GM23338 (cell line): ENCODE results near the gene RPL3. TPM values are rescaled to one million over a fixed set of nuclear protein-coding genes. Genes with fewer than 3 reads are reported as not detected.

Experiments used
- ATAC-seq: fragments of 200-7000 bp; cut with Tn5 transposase; 3 replicates; pipeline ENCODE4 v1.9.1; 2020
- DNase-seq: peaks from one replicate; pipeline ENCODE4 v3.0.0-alpha.2; 2015; ENCODE audit warnings: low spot score
- H2AFZ ChIP-seq: fragments of 200-600 bp; sonication (generic); 2 replicates; pipeline ENCODE4 v1.8.0; 2016; ENCODE audit warnings: antibody characterized with exemption, mild to moderate bottlenecking, moderate library complexity
- H3F3A ChIP-seq: fragments of 200-600 bp; sonication (generic); replicated peaks from 2 replicates; pipeline ENCODE4 v1.8.0; 2017; ENCODE audit warnings: antibody characterized with exemption, mixed run types, low read depth
- H3K27ac ChIP-seq: fragments of 200-600 bp; sonication (generic); 2 replicates; pipeline ENCODE4 v1.6.1; 2016; ENCODE audit warnings: low read depth
- H3K27me3 ChIP-seq: fragments of 200-600 bp; sonication (generic); 2 replicates; pipeline ENCODE4 v1.8.0; 2016; ENCODE audit warnings: mild to moderate bottlenecking, mixed run types, moderate library complexity; ENCODE audit not compliant: insufficient read depth
- H3K36me3 ChIP-seq: fragments of 200-600 bp; sonication (generic); 2 replicates; pipeline ENCODE4 v1.8.0; 2016; ENCODE audit warnings: mild to moderate bottlenecking; ENCODE audit not compliant: insufficient read depth
- H3K4me1 ChIP-seq: fragments of 200-600 bp; sonication (generic); 2 replicates; pipeline ENCODE4 v1.8.0; 2016; ENCODE audit warnings: mild to moderate bottlenecking, moderate library complexity; ENCODE audit not compliant: insufficient read depth
- H3K4me2 ChIP-seq: fragments of 200-600 bp; sonication (generic); 2 replicates; pipeline ENCODE4 v1.7.1; 2017; ENCODE audit warnings: mixed run types
- H3K4me3 ChIP-seq: fragments of 200-600 bp; sonication (generic); 2 replicates; pipeline ENCODE4 v1.6.1; 2016; ENCODE audit warnings: mixed run types
- H3K79me2 ChIP-seq: fragments of 200-600 bp; sonication (generic); replicated peaks from 2 replicates; pipeline ENCODE4 v1.8.0; 2017; ENCODE audit warnings: mild to moderate bottlenecking; ENCODE audit not compliant: insufficient read depth
- H3K9me2 ChIP-seq: fragments of 200-600 bp; sonication (generic); 2 replicates; pipeline ENCODE4 v1.8.0; 2017; ENCODE audit not compliant: insufficient read depth
- H4K20me1 ChIP-seq: fragments of 200-600 bp; sonication (generic); replicated peaks from 2 replicates; pipeline ENCODE4 v1.8.0; 2017; ENCODE audit warnings: mild to moderate bottlenecking; ENCODE audit not compliant: insufficient read depth
- H3K27ac Mint-ChIP-seq: 2 replicates; pipeline ENCODE4 v1.8.0; 2020; ENCODE audit warnings: inconsistent platforms, mild to moderate bottlenecking, moderate library complexity, mixed read lengths
- H3K27me3 Mint-ChIP-seq: 3 replicates; pipeline ENCODE4 v1.8.0; 2022; ENCODE audit warnings: low read depth, mild to moderate bottlenecking, moderate library complexity, mixed read lengths, inconsistent platforms; ENCODE audit not compliant: insufficient read depth, poor library complexity
- H3K36me3 Mint-ChIP-seq: 3 replicates; pipeline ENCODE4 v1.8.0; 2021; ENCODE audit warnings: low read depth, mild to moderate bottlenecking, inconsistent platforms, moderate library complexity, mixed read lengths
- H3K4me1 Mint-ChIP-seq: 3 replicates; pipeline ENCODE4 v1.8.0; 2020; ENCODE audit warnings: mild to moderate bottlenecking, inconsistent platforms, mixed read lengths
- H3K4me3 Mint-ChIP-seq: 3 replicates; pipeline ENCODE4 v1.8.0; 2021; ENCODE audit warnings: moderate library complexity, mild to moderate bottlenecking, inconsistent platforms, mixed read lengths
- H3K9me3 Mint-ChIP-seq: 3 replicates; pipeline ENCODE4 v1.8.0; 2020; ENCODE audit warnings: moderate library complexity, mild to moderate bottlenecking, inconsistent platforms, mixed read lengths
- CREB1 ChIP-seq: fragments of 250-450 bp; sonication (Bioruptor Pico); IDR thresholded peaks from 2 replicates; pipeline ENCODE4 v1.5.0; 2020; ENCODE audit warnings: low read depth, mild to moderate bottlenecking, moderate library complexity
- CTCF ChIP-seq, 2 experiments: fragments of 200-600 bp in 1 of 2; sonication (generic) in 1 of 2; conservative IDR thresholded peaks; 2 replicates each; pipeline versions ENCODE4 v1.5.1 to v1.6.1; 2016 to 2017; ENCODE audit warnings: antibody characterized with exemption in 2 of 2, low read depth in 2 of 2, mild to moderate bottlenecking in 2 of 2, moderate library complexity in 1 of 2
- EZH2 ChIP-seq: fragments of 200-600 bp; sonication (generic); IDR thresholded peaks from one replicate; pipeline ENCODE4 v1.8.0; 2017; ENCODE audit warnings: antibody characterized with exemption, mild to moderate bottlenecking, low read depth; ENCODE audit not compliant: unreplicated experiment
- EZH2phosphoT487 ChIP-seq: fragments of 200-600 bp; sonication (generic); IDR thresholded peaks from one replicate; pipeline ENCODE4 v1.8.1; 2018; ENCODE audit warnings: antibody characterized with exemption; ENCODE audit not compliant: unreplicated experiment
- JUNB ChIP-seq: IDR thresholded peaks from one replicate; pipeline ENCODE4 v1.6.1; 2016; ENCODE audit warnings: antibody characterized with exemption; ENCODE audit not compliant: unreplicated experiment
- NANOG ChIP-seq: IDR thresholded peaks from 2 replicates; pipeline ENCODE4 v1.6.1; 2016; ENCODE audit warnings: antibody characterized with exemption, borderline replicate concordance
- POLR2AphosphoS5 ChIP-seq: IDR thresholded peaks from 2 replicates; pipeline ENCODE4 v1.6.1; 2016; ENCODE audit warnings: antibody characterized with exemption, low read depth
- STAT1 ChIP-seq: IDR thresholded peaks from one replicate; pipeline ENCODE4 v1.6.1; 2016; ENCODE audit warnings: antibody characterized with exemption; ENCODE audit not compliant: unreplicated experiment
- ZNF114 ChIP-seq: fragments of 250-450 bp; sonication (Bioruptor Pico); IDR thresholded peaks from 2 replicates; pipeline ENCODE4 v1.5.0; 2020; ENCODE audit warnings: mild to moderate bottlenecking, moderate library complexity
- ZNF331 ChIP-seq: fragments of 250-450 bp; sonication (Bioruptor Pico); IDR thresholded peaks from 2 replicates; pipeline ENCODE4 v1.5.0; 2020; ENCODE audit warnings: low read depth, mild to moderate bottlenecking, moderate library complexity
- polyA plus RNA-seq: library from polyadenylated mRNA; unstranded; fragments of >200 nt; fragmentation: Nextera tagmentation; extraction: Ambion mirVana; gene quantifications from 2 replicates; pipeline ENCODE4 v1.2.1, GENCODE V29; 2016
- total RNA-seq: library from RNA; depleted of rRNA; stranded (reverse); fragments of >200 nt; shearing (Covaris generic); gene quantifications from 2 replicates; pipeline ENCODE4 v1.2.3, GENCODE V29; 2014
- TF ChIP-seq, protein P1 (sequence below): IDR thresholded peaks from 2 replicates; pipeline ENCODE4 v1.6.1; 2016; ENCODE audit warnings: antibody characterized with exemption
- TF ChIP-seq, protein P2 (sequence below): IDR thresholded peaks from one replicate; pipeline ENCODE4 v1.6.1; 2018; ENCODE audit warnings: antibody characterized with exemption; ENCODE audit not compliant: unreplicated experiment
- TF ChIP-seq, protein P3 (sequence below): fragments of 250-450 bp; sonication (Bioruptor Pico); IDR thresholded peaks from 2 replicates; pipeline ENCODE4 v1.5.0; 2020; ENCODE audit warnings: mild to moderate bottlenecking, moderate library complexity

The RPL3 gene
- total and polyA plus RNA-seq, 2 experiments from 2014 or later: 1,983 to 3,244 TPM

DNA sequence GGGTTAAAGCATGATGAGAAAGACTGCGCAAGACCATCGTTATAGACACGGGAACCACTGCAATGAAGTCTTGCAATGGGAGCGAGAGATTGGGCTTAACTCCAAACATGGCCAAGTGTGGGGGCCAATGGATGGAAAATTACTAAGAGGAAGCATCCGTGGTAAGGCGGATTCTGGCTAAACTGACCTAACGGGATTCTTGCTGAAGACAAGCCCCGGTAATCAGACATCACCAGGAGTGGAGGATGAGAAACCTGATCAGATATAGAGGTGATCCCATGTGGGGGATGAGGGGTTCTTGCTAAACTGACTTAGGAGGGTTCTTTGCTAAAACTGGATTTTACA is 24.6 kb upstream of the RPL3 start:
- ATAC-seq: peak; percentile 21
- Mint-ChIP-seq H3K27ac (no peak overlapping the region), H3K4me3 (no peak overlapping the region), H3K36me3 (no peaks in the 10 kb centered on the region), H3K4me1 (peaks cover 17% of the 10 kb centered on the region), H3K9me3 (no peaks in the 10 kb centered on the region), H3K27me3 (peaks cover 10% of the 10 kb centered on the region)
- no peak overlapping the region for H3K27ac ChIP-seq
- peak overlapping the region; percentile 1; the same call in 1 of the 2 replicates for H2AFZ ChIP-seq
- no peak overlapping the region for H3K4me3 ChIP-seq
- 0 out of 2 replicates have a peak, but pooled peaks cover 2% of the 10 kb centered on the region for H3F3A ChIP-seq
- TF ChIP-seq NANOG: no peak
- no peak for TF ChIP-seq POLR2AphosphoS5
- TF ChIP-seq EZH2: no peak
- no peak for TF ChIP-seq CTCF (conservative IDR thresholded peaks at IDR 0.05; ENCODE audit: low read depth in 2 of 2)
- TF ChIP-seq, protein P1, sequence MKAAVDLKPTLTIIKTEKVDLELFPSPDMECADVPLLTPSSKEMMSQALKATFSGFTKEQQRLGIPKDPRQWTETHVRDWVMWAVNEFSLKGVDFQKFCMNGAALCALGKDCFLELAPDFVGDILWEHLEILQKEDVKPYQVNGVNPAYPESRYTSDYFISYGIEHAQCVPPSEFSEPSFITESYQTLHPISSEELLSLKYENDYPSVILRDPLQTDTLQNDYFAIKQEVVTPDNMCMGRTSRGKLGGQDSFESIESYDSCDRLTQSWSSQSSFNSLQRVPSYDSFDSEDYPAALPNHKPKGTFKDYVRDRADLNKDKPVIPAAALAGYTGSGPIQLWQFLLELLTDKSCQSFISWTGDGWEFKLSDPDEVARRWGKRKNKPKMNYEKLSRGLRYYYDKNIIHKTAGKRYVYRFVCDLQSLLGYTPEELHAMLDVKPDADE: no peak
- TF ChIP-seq STAT1: no peak
- TF ChIP-seq, protein P2, sequence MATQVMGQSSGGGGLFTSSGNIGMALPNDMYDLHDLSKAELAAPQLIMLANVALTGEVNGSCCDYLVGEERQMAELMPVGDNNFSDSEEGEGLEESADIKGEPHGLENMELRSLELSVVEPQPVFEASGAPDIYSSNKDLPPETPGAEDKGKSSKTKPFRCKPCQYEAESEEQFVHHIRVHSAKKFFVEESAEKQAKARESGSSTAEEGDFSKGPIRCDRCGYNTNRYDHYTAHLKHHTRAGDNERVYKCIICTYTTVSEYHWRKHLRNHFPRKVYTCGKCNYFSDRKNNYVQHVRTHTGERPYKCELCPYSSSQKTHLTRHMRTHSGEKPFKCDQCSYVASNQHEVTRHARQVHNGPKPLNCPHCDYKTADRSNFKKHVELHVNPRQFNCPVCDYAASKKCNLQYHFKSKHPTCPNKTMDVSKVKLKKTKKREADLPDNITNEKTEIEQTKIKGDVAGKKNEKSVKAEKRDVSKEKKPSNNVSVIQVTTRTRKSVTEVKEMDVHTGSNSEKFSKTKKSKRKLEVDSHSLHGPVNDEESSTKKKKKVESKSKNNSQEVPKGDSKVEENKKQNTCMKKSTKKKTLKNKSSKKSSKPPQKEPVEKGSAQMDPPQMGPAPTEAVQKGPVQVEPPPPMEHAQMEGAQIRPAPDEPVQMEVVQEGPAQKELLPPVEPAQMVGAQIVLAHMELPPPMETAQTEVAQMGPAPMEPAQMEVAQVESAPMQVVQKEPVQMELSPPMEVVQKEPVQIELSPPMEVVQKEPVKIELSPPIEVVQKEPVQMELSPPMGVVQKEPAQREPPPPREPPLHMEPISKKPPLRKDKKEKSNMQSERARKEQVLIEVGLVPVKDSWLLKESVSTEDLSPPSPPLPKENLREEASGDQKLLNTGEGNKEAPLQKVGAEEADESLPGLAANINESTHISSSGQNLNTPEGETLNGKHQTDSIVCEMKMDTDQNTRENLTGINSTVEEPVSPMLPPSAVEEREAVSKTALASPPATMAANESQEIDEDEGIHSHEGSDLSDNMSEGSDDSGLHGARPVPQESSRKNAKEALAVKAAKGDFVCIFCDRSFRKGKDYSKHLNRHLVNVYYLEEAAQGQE: no peak
- TF ChIP-seq JUNB: no peak
- TF ChIP-seq, protein P3, sequence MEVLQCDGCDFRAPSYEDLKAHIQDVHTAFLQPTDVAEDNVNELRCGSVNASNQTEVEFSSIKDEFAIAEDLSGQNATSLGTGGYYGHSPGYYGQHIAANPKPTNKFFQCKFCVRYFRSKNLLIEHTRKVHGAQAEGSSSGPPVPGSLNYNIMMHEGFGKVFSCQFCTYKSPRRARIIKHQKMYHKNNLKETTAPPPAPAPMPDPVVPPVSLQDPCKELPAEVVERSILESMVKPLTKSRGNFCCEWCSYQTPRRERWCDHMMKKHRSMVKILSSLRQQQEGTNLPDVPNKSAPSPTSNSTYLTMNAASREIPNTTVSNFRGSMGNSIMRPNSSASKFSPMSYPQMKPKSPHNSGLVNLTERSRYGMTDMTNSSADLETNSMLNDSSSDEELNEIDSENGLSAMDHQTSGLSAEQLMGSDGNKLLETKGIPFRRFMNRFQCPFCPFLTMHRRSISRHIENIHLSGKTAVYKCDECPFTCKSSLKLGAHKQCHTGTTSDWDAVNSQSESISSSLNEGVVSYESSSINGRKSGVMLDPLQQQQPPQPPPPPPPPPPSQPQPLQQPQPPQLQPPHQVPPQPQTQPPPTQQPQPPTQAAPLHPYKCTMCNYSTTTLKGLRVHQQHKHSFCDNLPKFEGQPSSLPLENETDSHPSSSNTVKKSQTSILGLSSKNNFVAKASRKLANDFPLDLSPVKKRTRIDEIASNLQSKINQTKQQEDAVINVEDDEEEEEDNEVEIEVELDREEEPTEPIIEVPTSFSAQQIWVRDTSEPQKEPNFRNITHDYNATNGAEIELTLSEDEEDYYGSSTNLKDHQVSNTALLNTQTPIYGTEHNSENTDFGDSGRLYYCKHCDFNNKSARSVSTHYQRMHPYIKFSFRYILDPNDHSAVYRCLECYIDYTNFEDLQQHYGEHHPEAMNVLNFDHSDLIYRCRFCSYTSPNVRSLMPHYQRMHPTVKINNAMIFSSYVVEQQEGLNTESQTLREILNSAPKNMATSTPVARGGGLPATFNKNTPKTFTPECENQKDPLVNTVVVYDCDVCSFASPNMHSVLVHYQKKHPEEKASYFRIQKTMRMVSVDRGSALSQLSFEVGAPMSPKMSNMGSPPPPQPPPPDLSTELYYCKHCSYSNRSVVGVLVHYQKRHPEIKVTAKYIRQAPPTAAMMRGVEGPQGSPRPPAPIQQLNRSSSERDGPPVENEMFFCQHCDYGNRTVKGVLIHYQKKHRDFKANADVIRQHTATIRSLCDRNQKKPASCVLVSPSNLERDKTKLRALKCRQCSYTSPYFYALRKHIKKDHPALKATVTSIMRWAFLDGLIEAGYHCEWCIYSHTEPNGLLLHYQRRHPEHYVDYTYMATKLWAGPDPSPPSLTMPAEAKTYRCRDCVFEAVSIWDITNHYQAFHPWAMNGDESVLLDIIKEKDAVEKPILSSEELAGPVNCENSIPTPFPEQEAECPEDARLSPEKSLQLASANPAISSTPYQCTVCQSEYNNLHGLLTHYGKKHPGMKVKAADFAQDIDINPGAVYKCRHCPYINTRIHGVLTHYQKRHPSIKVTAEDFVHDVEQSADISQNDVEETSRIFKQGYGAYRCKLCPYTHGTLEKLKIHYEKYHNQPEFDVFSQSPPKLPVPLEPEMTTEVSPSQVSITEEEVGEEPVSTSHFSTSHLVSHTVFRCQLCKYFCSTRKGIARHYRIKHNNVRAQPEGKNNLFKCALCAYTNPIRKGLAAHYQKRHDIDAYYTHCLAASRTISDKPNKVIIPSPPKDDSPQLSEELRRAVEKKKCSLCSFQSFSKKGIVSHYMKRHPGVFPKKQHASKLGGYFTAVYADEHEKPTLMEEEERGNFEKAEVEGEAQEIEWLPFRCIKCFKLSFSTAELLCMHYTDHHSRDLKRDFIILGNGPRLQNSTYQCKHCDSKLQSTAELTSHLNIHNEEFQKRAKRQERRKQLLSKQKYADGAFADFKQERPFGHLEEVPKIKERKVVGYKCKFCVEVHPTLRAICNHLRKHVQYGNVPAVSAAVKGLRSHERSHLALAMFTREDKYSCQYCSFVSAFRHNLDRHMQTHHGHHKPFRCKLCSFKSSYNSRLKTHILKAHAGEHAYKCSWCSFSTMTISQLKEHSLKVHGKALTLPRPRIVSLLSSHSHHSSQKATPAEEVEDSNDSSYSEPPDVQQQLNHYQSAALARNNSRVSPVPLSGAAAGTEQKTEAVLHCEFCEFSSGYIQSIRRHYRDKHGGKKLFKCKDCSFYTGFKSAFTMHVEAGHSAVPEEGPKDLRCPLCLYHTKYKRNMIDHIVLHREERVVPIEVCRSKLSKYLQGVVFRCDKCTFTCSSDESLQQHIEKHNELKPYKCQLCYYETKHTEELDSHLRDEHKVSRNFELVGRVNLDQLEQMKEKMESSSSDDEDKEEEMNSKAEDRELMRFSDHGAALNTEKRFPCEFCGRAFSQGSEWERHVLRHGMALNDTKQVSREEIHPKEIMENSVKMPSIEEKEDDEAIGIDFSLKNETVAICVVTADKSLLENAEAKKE (CRISPR knock-in tag): no peak
- TF ChIP-seq ZNF331 (CRISPR knock-in tag): no peak
- no peak for TF ChIP-seq EZH2phosphoT487
- no peak for TF ChIP-seq ZNF114 (CRISPR knock-in tag)
- TF ChIP-seq CREB1 (CRISPR knock-in tag): no peak
- no peaks in the 10 kb centered on the region for H3K27me3 ChIP-seq
- H4K20me1 ChIP-seq: no peaks in the 10 kb centered on the region
- H3K9me2 ChIP-seq: no peaks in the 10 kb centered on the region
- H3K36me3 ChIP-seq: no peaks in the 10 kb centered on the region
- H3K4me2 ChIP-seq: 0 out of 2 replicates have a peak overlapping the region, but pooled peaks have one; percentile 36
- peaks cover 17% of the 10 kb centered on the region for H3K4me1 ChIP-seq
- DNase-seq: no peak
- no peaks in the 10 kb centered on the region for H3K79me2 ChIP-seq
